ENCODE data around the gene BBS1.

The BBS1 gene

DNA sequence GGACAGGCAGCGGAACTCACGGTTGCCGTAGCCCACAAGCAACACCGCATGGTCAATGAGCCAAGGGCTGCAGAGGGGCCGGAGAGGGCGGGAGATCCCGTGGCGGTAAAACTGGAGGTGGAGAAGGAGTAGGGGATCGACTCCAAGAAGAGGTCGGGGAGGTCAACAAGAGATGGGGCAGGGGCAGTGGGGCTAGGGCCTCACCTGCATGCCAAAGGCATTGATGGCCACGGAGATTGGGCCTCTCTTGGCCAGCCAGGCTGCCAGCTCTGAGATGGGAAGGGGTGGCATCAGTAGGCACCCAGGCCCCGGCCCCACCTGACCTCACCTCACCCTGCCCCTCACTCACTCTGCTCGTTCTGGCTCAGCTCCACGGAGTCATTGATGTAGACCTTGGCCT lies 54.1 kb downstream of the BBS1 start:
- no peak overlapping the region for H3K4me3 ChIP-seq (replicated peaks; ENCODE audit: low read depth, low read length)
- DNase-seq (ENCODE audit: low read depth), result no peak
- TF ChIP-seq, protein P1, sequence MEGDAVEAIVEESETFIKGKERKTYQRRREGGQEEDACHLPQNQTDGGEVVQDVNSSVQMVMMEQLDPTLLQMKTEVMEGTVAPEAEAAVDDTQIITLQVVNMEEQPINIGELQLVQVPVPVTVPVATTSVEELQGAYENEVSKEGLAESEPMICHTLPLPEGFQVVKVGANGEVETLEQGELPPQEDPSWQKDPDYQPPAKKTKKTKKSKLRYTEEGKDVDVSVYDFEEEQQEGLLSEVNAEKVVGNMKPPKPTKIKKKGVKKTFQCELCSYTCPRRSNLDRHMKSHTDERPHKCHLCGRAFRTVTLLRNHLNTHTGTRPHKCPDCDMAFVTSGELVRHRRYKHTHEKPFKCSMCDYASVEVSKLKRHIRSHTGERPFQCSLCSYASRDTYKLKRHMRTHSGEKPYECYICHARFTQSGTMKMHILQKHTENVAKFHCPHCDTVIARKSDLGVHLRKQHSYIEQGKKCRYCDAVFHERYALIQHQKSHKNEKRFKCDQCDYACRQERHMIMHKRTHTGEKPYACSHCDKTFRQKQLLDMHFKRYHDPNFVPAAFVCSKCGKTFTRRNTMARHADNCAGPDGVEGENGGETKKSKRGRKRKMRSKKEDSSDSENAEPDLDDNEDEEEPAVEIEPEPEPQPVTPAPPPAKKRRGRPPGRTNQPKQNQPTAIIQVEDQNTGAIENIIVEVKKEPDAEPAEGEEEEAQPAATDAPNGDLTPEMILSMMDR (IDR thresholded peaks at IDR 0.05; ENCODE audit: low read length, missing control alignments), result no peak

DNA sequence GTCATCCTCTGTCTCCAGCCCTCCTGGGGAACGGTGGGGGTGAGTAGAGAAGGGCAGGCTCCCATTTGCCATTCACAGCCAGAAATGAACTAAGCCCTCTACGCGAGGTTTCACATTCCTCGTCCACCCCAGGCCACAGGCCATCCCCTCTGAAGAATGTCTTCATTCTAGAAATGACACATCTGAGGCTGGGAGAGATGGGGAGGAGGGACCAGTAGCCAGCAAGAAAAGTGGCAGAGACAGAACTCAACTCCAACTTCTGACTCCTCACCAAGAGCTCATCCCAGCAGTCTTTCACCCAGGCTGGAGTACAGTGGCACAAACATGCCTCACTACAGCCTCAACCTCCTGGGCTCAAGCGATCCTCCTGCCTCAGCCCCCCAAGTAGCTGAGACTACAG lies 54.5 kb downstream of the BBS1 start:
- TF ChIP-seq, protein P1 (IDR thresholded peaks at IDR 0.05; ENCODE audit: low read length, missing control alignments), result no peak
- no peak for DNase-seq (ENCODE audit: low read depth)
- no peak overlapping the region for H3K4me3 ChIP-seq (replicated peaks; ENCODE audit: low read depth, low read length)

DNA sequence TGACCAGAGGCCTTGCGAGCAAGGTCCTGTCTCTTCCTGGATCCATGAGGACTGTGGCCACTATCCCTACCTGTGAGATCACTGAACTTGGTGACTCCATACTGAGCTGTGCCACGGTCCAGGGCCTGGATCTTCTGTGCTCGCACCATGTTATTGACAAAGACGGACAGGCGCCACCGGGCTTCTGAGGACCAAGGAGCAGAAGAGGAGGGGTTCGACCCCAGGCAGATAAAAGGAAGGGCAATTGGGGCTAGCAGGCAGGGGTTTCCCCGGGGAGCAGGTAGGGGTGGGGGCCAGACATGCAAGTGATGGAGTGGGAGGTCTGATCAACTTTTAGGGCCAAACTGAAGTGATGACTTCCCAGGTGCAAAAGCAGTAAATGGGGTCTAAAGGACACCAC lies 55.8 kb downstream of the BBS1 start:
- DNase-seq (ENCODE audit: low read depth), result no peak
- TF ChIP-seq, protein P1 (IDR thresholded peaks at IDR 0.05; ENCODE audit: low read length, missing control alignments), result no peak
- H3K4me3 ChIP-seq (replicated peaks; ENCODE audit: low read depth, low read length), result no peak overlapping the region

DNA sequence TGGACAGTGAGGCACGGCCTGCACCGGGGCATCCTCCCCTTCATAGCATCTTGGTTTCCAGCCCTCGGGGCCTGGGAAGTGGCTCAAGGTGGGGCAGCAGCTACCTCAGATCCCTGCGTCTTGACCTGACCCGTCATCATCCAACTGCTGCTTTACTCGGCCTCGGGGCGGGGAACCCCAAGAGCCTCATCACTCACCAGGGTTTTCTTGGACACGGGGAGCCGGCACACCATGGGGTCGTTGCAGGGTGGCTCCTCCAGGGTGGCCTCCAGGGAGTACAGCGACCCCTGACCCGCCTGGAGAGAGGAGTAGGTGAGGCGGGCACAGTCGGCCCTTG lies 57.3 kb downstream of the BBS1 start:
- TF ChIP-seq, protein P1 (IDR thresholded peaks at IDR 0.05; ENCODE audit: low read length, missing control alignments), result no peak
- DNase-seq (ENCODE audit: low read depth), result no peak
- peak overlapping the region; percentile 45 for H3K4me3 ChIP-seq (replicated peaks; ENCODE audit: low read depth, low read length)

DNA sequence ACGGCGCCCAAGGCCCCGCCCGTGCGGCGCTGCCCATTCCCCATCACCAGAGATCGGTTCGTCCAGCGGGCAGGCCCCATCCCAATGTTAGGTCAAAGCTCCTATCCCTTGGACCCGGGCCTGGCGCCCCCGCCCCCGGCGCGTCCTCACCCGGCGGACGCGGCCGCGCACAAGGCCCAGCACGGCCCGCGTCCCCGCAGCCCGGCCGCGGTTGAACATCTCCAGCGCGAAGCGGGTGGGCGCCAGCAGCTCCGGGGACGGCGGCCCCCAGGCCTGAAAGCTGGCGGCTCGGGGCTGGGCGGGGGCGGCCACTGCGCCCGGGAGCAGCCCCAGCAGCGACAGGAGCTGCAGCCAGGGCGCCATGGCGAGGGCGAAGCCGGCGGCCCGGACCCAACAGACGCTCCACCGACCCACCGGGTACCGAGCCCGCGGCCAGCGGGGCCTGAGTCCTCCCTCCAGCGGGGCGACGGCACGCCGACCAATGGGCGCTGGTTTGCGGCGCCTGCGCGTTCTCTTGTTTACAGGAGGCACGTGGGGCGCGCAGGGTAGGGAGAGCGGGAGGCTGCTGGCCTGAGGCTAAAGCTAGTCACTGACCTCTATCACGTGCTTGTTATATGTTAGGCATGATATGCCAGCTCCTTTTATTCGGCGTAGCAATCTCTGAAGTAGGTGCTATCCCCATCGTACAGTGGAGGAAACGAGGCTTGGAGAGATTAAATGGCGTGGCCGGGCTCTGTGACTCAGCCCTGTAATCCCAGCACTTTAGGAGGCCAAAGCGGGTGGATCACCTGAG lies 57.9 kb downstream of the BBS1 start, which contains the start of gene CTSF:
TSS of gene CTSF (minus strand) at position 483 of the 793 bp plus-strand sequence. CDS start at position 363, 120 bp downstream.
- TF ChIP-seq, protein P1 (IDR thresholded peaks at IDR 0.05; ENCODE audit: low read length, missing control alignments), result no peak
- peak; percentile 75 for DNase-seq (ENCODE audit: low read depth)
- peak within 1 kb of the TSS; percentile 45 for H3K4me3 ChIP-seq (replicated peaks; ENCODE audit: low read depth, low read length)

DNA sequence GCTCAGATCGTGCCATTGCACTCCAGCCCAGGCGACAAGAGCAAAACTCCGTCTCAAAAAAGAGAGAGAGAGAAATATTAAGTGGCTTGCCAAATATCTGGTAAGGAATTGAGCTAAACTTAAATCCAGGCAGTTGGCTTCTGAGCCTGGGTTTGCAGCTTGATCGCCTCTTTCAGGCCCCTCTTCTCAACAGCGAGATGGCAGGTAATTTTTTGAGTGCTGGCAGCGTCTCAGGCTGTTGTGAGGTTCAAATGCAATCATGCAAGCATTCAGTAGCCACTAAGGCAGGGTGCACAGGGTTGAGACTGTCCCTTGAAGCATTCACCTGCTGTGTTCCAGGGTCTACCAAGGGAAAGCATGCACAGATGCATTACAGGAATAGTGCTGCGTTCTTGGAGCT lies 58.6 kb downstream of the BBS1 start:
- DNase-seq (ENCODE audit: low read depth), result no peak
- no peak overlapping the region for H3K4me3 ChIP-seq (replicated peaks; ENCODE audit: low read depth, low read length)
- TF ChIP-seq, protein P1 (IDR thresholded peaks at IDR 0.05; ENCODE audit: low read length, missing control alignments), result no peak
